Thyroid gland (tissue), 4 donors: ENCODE data around the gene PEBP1. TPM values are rescaled to one million over a fixed set of nuclear protein-coding genes. Genes with fewer than 3 reads are reported as not detected.

Experiments
- DNase-seq, 2 donors: peaks; one replicate each; pipeline ENCODE4 v3.0.0-alpha.2; 2019
- H3K27ac ChIP-seq, 3 donors: fragments of 200-600 bp; sonication (generic); 1 replicate in 2 of 3; 2 replicates in 1 of 3; pipeline ENCODE4 v1.5.1; 2016 to 2019; ENCODE audit warnings: mild to moderate bottlenecking in 1 of 3, moderate library complexity in 1 of 3
- H3K27me3 ChIP-seq: fragments of 200-600 bp; sonication (generic); one replicate; pipeline ENCODE4 v1.5.1; 2019
- H3K36me3 ChIP-seq, 2 donors: fragments of 200-600 bp; sonication (generic); one replicate each; pipeline ENCODE4 v1.5.1; 2016 to 2019
- H3K4me1 ChIP-seq, 2 donors: fragments of 200-600 bp; sonication (generic); one replicate each; pipeline ENCODE4 v1.5.1; 2017 to 2019
- H3K4me3 ChIP-seq, 3 donors: fragments of 200-600 bp; sonication (generic); replicated peaks in 1 of 3; 1 replicate in 2 of 3; 2 replicates in 1 of 3; pipeline ENCODE4 v1.5.1; 2016; ENCODE audit warnings: mild to moderate bottlenecking in 1 of 3
- H3K9me3 ChIP-seq: fragments of 200-600 bp; sonication (generic); one replicate; pipeline ENCODE4 v1.5.1; 2017
- CTCF ChIP-seq, 6 experiments: fragments of 200-600 bp in 3 of 6; fragments of 450-650 bp in 3 of 6; sonication (generic) in 3 of 6; IDR thresholded peaks; one replicate each; pipeline ENCODE4 v1.5.1; 2016 to 2019; ENCODE audit warnings: antibody characterized with exemption in 6 of 6, mild to moderate bottlenecking in 2 of 6, inconsistent platforms in 1 of 6, moderate library complexity in 1 of 6
- POLR2A ChIP-seq, 2 donors: fragments of 450-650 bp; IDR thresholded peaks; one replicate each; pipeline ENCODE4 v1.6.1; 2017; ENCODE audit warnings: antibody characterized with exemption in 2 of 2, mild to moderate bottlenecking in 2 of 2, moderate library complexity in 1 of 2
- WGBS, 2 donors: methylation state at CpG; one replicate each; pipeline ENCODE4 v1.1.5; 2017; 5-methylcytosine and 5-hydroxymethylcytosine counted together
- intact Hi-C: fragments of 100-400 bp; cut with DNase I; formaldehyde crosslinking; loops from one replicate; pipeline ENCODE4 v1.15.1; 2023
- total RNA-seq, 4 donors: library from RNA; depleted of rRNA; stranded (reverse); fragments of >200 nt; gene quantifications; one replicate each; pipeline ENCODE4 v1.2.3, GENCODE V29; 2016

PEBP1 gene
- total RNA-seq, 4 donors from 2014 or later, result 695 to 2,015 (median 1,366) TPM

GRCh38 chr12:118136559-118137003 lies 657 bp downstream of the PEBP1 start:
- WGBS, 2 donors, result 0 to 1% methylated on average over 20 to 24 of the region's 29 CpGs
- DNase-seq, result peak; percentile 58 to 60
- Histone ChIP-seq H3K9me3 (no peaks in the 10 kb centered on the region), H3K27me3 (no peaks in the 10 kb centered on the region), H3K36me3 (peaks cover 23% of the 10 kb centered on the region in 2 donors), H3K4me3 (peak overlapping the region; percentile 96 to 99 (median 98)), H3K27ac (peak overlapping the region; percentile 99), H3K4me1 (peaks cover 56 to 57% of the 10 kb centered on the region in 2 donors)
- intact Hi-C loops, result no loop called here
- TF ChIP-seq POLR2A (IDR thresholded peaks at IDR 0.05) (peak in 1 of 2 donors; percentile 12), CTCF (IDR thresholded peaks at IDR 0.05) (no peak)

GRCh38 chr12:118137148-118137678 lies 1.3 kb downstream of the PEBP1 start:
- Histone ChIP-seq H3K4me3 (peak overlapping the region; percentile 96 to 99 (median 98)), H3K36me3 (peaks cover 24 to 26% of the 10 kb centered on the region in 2 donors), H3K4me1 (peaks cover 54 to 59% of the 10 kb centered on the region in 2 donors), H3K27ac (peak overlapping the region; percentile 99), H3K27me3 (no peaks in the 10 kb centered on the region), H3K9me3 (no peaks in the 10 kb centered on the region)
- intact Hi-C loops, result no loop called here
- DNase-seq, result no peak
- WGBS, 2 donors, result 66 to 70% methylated on average over 10 of the region's 10 CpGs
- TF ChIP-seq POLR2A (IDR thresholded peaks at IDR 0.05) (no peak), CTCF (IDR thresholded peaks at IDR 0.05) (no peak)

GRCh38 chr12:118140825-118141224 lies 4.9 kb downstream of the PEBP1 start:
- Histone ChIP-seq H3K4me3 (no peak overlapping the region), H3K27me3 (no peaks in the 10 kb centered on the region), H3K36me3 (peaks cover 52 to 54% of the 10 kb centered on the region in 2 donors), H3K27ac (peak overlapping the region in 2 of 3 donors; percentile 46 to 99), H3K9me3 (no peaks in the 10 kb centered on the region), H3K4me1 (peaks cover 38 to 52% of the 10 kb centered on the region in 2 donors)
- no peak for DNase-seq
- intact Hi-C loops, result no loop called here
- 97 to 99% methylated on average over 8 of the region's 8 CpGs for WGBS, 2 donors
- TF ChIP-seq POLR2A (IDR thresholded peaks at IDR 0.05), result no peak
- no peak for TF ChIP-seq CTCF (IDR thresholded peaks at IDR 0.05)

- no peak for DNase-seq
- Histone ChIP-seq H3K4me1 (peaks cover 17 to 30% of the 10 kb centered on the region in 2 donors), H3K36me3 (peaks cover 65 to 79% of the 10 kb centered on the region in 2 donors), H3K27ac (peak overlapping the region in 1 of 3 donors; percentile 59), H3K27me3 (no peaks in the 10 kb centered on the region), H3K9me3 (no peaks in the 10 kb centered on the region), H3K4me3 (no peak overlapping the region)
- intact Hi-C loops, result no loop called here
- 94 to 96% methylated on average over 8 to 13 of the region's 13 CpGs for WGBS, 2 donors
- TF ChIP-seq POLR2A (IDR thresholded peaks at IDR 0.05) (no peak), CTCF (IDR thresholded peaks at IDR 0.05) (no peak)
Measured at GRCh38 chr12:118144499-118144898, 8.6 kb downstream of the PEBP1 start.

- WGBS, 2 donors, result 89 to 90% methylated on average over 7 of the region's 7 CpGs
- peaks cover 15 to 28% of the 10 kb centered on the region in 2 donors for H3K4me1 ChIP-seq
- H3K4me3 ChIP-seq, result no peak overlapping the region
- H3K36me3 ChIP-seq, result peaks cover 62 to 78% of the 10 kb centered on the region in 2 donors
- TF ChIP-seq POLR2A (IDR thresholded peaks at IDR 0.05), result no peak
- no peak for TF ChIP-seq CTCF (IDR thresholded peaks at IDR 0.05)
- H3K27ac ChIP-seq, result no peak overlapping the region
- intact Hi-C loops, result no loop called here
- DNase-seq, result no peak
- no peaks in the 10 kb centered on the region for H3K9me3 ChIP-seq
- no peaks in the 10 kb centered on the region for H3K27me3 ChIP-seq
Measured at GRCh38 chr12:118145113-118145797, 9.3 kb downstream of the PEBP1 start.
